ENCODE data around the gene VPS4A.

The VPS4A gene

DNA sequence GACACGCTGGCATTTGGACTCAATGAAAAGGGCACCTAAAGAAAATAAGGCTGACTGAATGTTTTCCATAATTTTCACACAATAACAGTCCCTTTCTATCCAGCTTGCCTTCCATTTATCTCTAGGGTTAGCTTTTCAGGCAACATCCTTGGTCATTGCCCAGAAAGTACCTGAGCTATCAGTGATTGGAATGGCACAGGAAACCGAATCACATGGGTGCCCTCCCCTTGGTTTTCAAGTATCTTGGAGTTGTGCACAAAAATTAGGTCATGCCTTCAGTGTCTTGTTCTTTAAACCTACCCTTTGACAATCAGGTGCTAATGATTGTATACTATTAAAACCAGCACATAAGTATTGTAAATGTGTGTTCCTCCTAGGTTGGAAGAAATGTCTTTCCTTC is 3.3 kb upstream of the VPS4A start:
- intact Hi-C loops (cut with DNase I; ENCODE audit: low total_unique reads): no loop called here
- TF ChIP-seq, protein P1, sequence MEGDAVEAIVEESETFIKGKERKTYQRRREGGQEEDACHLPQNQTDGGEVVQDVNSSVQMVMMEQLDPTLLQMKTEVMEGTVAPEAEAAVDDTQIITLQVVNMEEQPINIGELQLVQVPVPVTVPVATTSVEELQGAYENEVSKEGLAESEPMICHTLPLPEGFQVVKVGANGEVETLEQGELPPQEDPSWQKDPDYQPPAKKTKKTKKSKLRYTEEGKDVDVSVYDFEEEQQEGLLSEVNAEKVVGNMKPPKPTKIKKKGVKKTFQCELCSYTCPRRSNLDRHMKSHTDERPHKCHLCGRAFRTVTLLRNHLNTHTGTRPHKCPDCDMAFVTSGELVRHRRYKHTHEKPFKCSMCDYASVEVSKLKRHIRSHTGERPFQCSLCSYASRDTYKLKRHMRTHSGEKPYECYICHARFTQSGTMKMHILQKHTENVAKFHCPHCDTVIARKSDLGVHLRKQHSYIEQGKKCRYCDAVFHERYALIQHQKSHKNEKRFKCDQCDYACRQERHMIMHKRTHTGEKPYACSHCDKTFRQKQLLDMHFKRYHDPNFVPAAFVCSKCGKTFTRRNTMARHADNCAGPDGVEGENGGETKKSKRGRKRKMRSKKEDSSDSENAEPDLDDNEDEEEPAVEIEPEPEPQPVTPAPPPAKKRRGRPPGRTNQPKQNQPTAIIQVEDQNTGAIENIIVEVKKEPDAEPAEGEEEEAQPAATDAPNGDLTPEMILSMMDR (IDR thresholded peaks at IDR 0.05): no peak
- DNase-seq: no peak
- Histone ChIP-seq H3K9me3 (no peaks in the 10 kb centered on the region), H3K36me3 (peaks cover 8 to 14% (median 11%) of the 10 kb centered on the region in 3 donors), H3K4me1 (peaks cover 8 to 19% (median 14%) of the 10 kb centered on the region in 4 donors), H3K27ac (no peak overlapping the region), H3K4me3 (no peak overlapping the region), H3K27me3 (no peaks in the 10 kb centered on the region)

- no peak for DNase-seq
- intact Hi-C loops (cut with DNase I; ENCODE audit: low total_unique reads): no loop called here
- H3K27me3 ChIP-seq: no peaks in the 10 kb centered on the region
- TF ChIP-seq, protein P1 (IDR thresholded peaks at IDR 0.05): no peak
- H3K9me3 ChIP-seq: no peaks in the 10 kb centered on the region
- H3K36me3 ChIP-seq: peaks cover 3 to 22% (median 6%) of the 10 kb centered on the region in 3 donors
- H3K4me3 ChIP-seq: no peak overlapping the region
- no peak overlapping the region for H3K27ac ChIP-seq
- H3K4me1 ChIP-seq: peaks cover 8 to 29% (median 20%) of the 10 kb centered on the region in 4 donors
Observed at GRCh38 chr16:69309316-69309715, 1.8 kb upstream of the VPS4A start.

DNA sequence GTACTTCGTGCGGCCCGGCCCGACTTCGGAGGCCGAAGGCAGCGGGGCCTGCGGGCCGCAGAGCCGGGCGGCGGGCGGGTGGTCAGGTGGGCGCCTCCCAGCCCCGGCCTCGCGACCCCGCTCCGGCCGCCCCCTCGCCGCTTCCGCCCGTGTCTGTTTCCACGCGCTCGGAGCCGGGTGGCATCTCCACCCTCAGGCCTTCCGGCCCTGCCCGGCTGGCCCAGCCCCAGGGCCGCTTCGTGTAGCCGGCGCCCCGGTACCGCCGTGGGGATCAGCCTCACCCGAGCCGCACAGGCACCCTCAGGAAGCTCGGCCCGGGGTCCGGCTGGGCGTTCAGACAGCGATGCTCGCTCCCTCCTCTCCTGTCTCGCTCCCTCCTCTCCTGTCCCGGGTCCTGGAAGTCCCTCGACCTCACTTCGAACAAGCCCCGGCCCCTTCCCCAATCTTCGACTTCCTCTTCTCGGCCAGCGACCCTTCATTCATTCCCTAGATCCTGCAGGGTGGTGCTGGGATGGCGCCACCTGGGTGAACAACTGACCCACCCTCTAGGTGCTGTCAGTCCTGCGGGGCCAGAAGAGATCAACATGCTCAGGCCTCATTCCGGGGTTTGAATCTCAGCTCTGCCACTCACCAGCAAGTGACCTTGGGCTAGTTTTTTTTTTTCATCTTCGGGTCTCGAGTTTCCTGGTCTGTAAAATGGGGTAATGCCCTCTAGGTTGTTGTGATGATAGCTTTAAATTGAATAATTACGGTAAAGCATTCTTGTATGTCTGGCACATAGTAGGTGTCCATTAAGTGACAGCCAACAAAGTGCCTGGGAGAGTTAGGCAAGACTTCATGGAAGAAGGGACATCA is 610 bp downstream of the VPS4A start:
- Histone ChIP-seq H3K4me1 (peaks cover 8 to 29% (median 20%) of the 10 kb centered on the region in 4 donors), H3K4me3 (peak overlapping the region; percentile 72 to 83), H3K36me3 (peaks cover 16 to 36% (median 18%) of the 10 kb centered on the region in 3 donors), H3K27ac (peak overlapping the region; percentile 71 to 84), H3K27me3 (no peaks in the 10 kb centered on the region), H3K9me3 (no peaks in the 10 kb centered on the region)
- TF ChIP-seq, protein P1 (IDR thresholded peaks at IDR 0.05): no peak
- DNase-seq: peak in 1 of 2 donors; percentile 75
- intact Hi-C loops (cut with DNase I; ENCODE audit: low total_unique reads): no loop called here

DNA sequence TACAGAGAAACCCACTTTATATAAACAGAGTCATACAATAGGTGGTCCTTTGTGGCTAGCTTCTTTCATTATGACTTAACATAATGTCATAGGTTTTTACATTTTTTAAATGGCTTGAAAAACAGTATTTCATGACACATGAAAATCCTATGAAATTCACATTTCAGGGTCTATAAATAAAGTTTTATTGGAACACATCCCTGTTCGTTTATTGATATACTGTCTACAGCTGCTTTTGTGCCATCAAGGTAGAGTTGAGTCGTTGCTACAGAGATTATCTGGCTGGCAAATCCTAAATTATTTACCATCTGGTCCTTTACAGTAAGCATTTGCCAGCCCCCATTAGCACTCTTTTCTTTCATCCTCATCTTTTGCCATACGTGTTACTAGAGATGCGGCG is 2.3 kb downstream of the VPS4A start:
- Histone ChIP-seq H3K4me1 (peaks cover 8 to 29% (median 20%) of the 10 kb centered on the region in 4 donors), H3K4me3 (no peak overlapping the region), H3K27me3 (no peaks in the 10 kb centered on the region), H3K36me3 (peaks cover 31 to 53% (median 33%) of the 10 kb centered on the region in 3 donors), H3K27ac (no peak overlapping the region), H3K9me3 (no peaks in the 10 kb centered on the region)
- intact Hi-C loops (cut with DNase I; ENCODE audit: low total_unique reads): no loop called here
- DNase-seq: no peak
- TF ChIP-seq, protein P1 (IDR thresholded peaks at IDR 0.05): no peak

GRCh38 chr16:69314534-69314933 is 3.4 kb downstream of the VPS4A start:
- TF ChIP-seq, protein P1 (IDR thresholded peaks at IDR 0.05): no peak
- H3K4me3 ChIP-seq: no peak overlapping the region
- H3K27ac ChIP-seq: no peak overlapping the region
- peaks cover 8 to 29% (median 20%) of the 10 kb centered on the region in 4 donors for H3K4me1 ChIP-seq
- no peak for DNase-seq
- no peaks in the 10 kb centered on the region for H3K27me3 ChIP-seq
- intact Hi-C loops (cut with DNase I; ENCODE audit: low total_unique reads): no loop called here
- H3K9me3 ChIP-seq: no peaks in the 10 kb centered on the region
- peaks cover 41 to 64% (median 43%) of the 10 kb centered on the region in 3 donors for H3K36me3 ChIP-seq
